ENCODE data around the gene ADAM12.

ADAM12 gene

GRCh38 chr10:126104767-126105166 lies 283.5 kb downstream of the ADAM12 start:
- no peak for DNase-seq (ENCODE audit: low spot score)
- H3K36me3 Mint-ChIP-seq (ENCODE audit: low read depth): no peaks in the 10 kb centered on the region
- H3K27me3 Mint-ChIP-seq (ENCODE audit: low read depth): no peaks in the 10 kb centered on the region
- H3K4me3 Mint-ChIP-seq: no peak overlapping the region
- no peak overlapping the region for H3K27ac Mint-ChIP-seq
- H3K9me3 Mint-ChIP-seq: no peaks in the 10 kb centered on the region
- H3K4me1 Mint-ChIP-seq (ENCODE audit: low read depth): no peaks in the 10 kb centered on the region

GRCh38 chr10:126102636-126103035 lies 285.6 kb downstream of the ADAM12 start:
- no peaks in the 10 kb centered on the region for H3K27me3 Mint-ChIP-seq (ENCODE audit: low read depth)
- H3K27ac Mint-ChIP-seq: no peak overlapping the region
- H3K9me3 Mint-ChIP-seq: no peaks in the 10 kb centered on the region
- DNase-seq (ENCODE audit: low spot score): no peak
- H3K36me3 Mint-ChIP-seq (ENCODE audit: low read depth): no peaks in the 10 kb centered on the region
- no peak overlapping the region for H3K4me3 Mint-ChIP-seq
- no peaks in the 10 kb centered on the region for H3K4me1 Mint-ChIP-seq (ENCODE audit: low read depth)

GRCh38 chr10:126101736-126102135 lies 286.5 kb downstream of the ADAM12 start:
- no peak overlapping the region for H3K4me3 Mint-ChIP-seq
- no peaks in the 10 kb centered on the region for H3K36me3 Mint-ChIP-seq (ENCODE audit: low read depth)
- no peaks in the 10 kb centered on the region for H3K9me3 Mint-ChIP-seq
- no peak for DNase-seq (ENCODE audit: low spot score)
- H3K4me1 Mint-ChIP-seq (ENCODE audit: low read depth): no peaks in the 10 kb centered on the region
- H3K27ac Mint-ChIP-seq: no peak overlapping the region
- no peaks in the 10 kb centered on the region for H3K27me3 Mint-ChIP-seq (ENCODE audit: low read depth)

GRCh38 chr10:126101325-126101724 lies 287.0 kb downstream of the ADAM12 start:
- Mint-ChIP-seq H3K4me3 (no peak overlapping the region), H3K27ac (no peak overlapping the region), H3K36me3 (ENCODE audit: low read depth) (no peaks in the 10 kb centered on the region), H3K9me3 (no peaks in the 10 kb centered on the region), H3K4me1 (ENCODE audit: low read depth) (no peaks in the 10 kb centered on the region), H3K27me3 (ENCODE audit: low read depth) (no peaks in the 10 kb centered on the region)
- no peak for DNase-seq (ENCODE audit: low spot score)

- no peaks in the 10 kb centered on the region for H3K4me1 Mint-ChIP-seq (ENCODE audit: low read depth)
- no peaks in the 10 kb centered on the region for H3K9me3 Mint-ChIP-seq
- no peak for DNase-seq (ENCODE audit: low spot score)
- no peak overlapping the region for H3K4me3 Mint-ChIP-seq
- no peaks in the 10 kb centered on the region for H3K36me3 Mint-ChIP-seq (ENCODE audit: low read depth)
- no peak overlapping the region for H3K27ac Mint-ChIP-seq
- no peaks in the 10 kb centered on the region for H3K27me3 Mint-ChIP-seq (ENCODE audit: low read depth)
These were observed 288.9 kb downstream of the ADAM12 start for GRCh38 chr10:126099366-126099765.

GRCh38 chr10:126098226-126098581 lies 290.1 kb downstream of the ADAM12 start:
- no peaks in the 10 kb centered on the region for H3K4me1 Mint-ChIP-seq (ENCODE audit: low read depth)

GRCh38 chr10:126097558-126098225 lies 290.6 kb downstream of the ADAM12 start:
- Mint-ChIP-seq H3K4me1 (ENCODE audit: low read depth) (no peaks in the 10 kb centered on the region), H3K27ac (no peak overlapping the region), H3K27me3 (ENCODE audit: low read depth) (no peaks in the 10 kb centered on the region), H3K36me3 (ENCODE audit: low read depth) (no peaks in the 10 kb centered on the region), H3K4me3 (no peak overlapping the region), H3K9me3 (no peaks in the 10 kb centered on the region)
- no peak for DNase-seq (ENCODE audit: low spot score)

More at GRCh38 chr10:126098226-126098581, 290.1 kb downstream of the ADAM12 start:
- H3K27me3 Mint-ChIP-seq (ENCODE audit: low read depth): no peaks in the 10 kb centered on the region
- H3K9me3 Mint-ChIP-seq: no peaks in the 10 kb centered on the region
- no peak overlapping the region for H3K27ac Mint-ChIP-seq
- DNase-seq (ENCODE audit: low spot score): no peak
- H3K4me3 Mint-ChIP-seq: no peak overlapping the region
- no peaks in the 10 kb centered on the region for H3K36me3 Mint-ChIP-seq (ENCODE audit: low read depth)

GRCh38 chr10:126094537-126094936 lies 293.7 kb downstream of the ADAM12 start:
- no peak overlapping the region for H3K4me3 Mint-ChIP-seq
- no peaks in the 10 kb centered on the region for H3K36me3 Mint-ChIP-seq (ENCODE audit: low read depth)
- no peaks in the 10 kb centered on the region for H3K9me3 Mint-ChIP-seq
- H3K27ac Mint-ChIP-seq: no peak overlapping the region
- H3K4me1 Mint-ChIP-seq (ENCODE audit: low read depth): no peaks in the 10 kb centered on the region
- no peak for DNase-seq (ENCODE audit: low spot score)
- no peaks in the 10 kb centered on the region for H3K27me3 Mint-ChIP-seq (ENCODE audit: low read depth)

- Mint-ChIP-seq H3K27ac (no peak overlapping the region), H3K4me1 (ENCODE audit: low read depth) (no peaks in the 10 kb centered on the region), H3K4me3 (no peak overlapping the region), H3K36me3 (ENCODE audit: low read depth) (no peaks in the 10 kb centered on the region), H3K9me3 (no peaks in the 10 kb centered on the region), H3K27me3 (ENCODE audit: low read depth) (no peaks in the 10 kb centered on the region)
- no peak for DNase-seq (ENCODE audit: low spot score)
These were observed 295.7 kb downstream of the ADAM12 start for GRCh38 chr10:126092366-126093215.

- Mint-ChIP-seq H3K4me1 (ENCODE audit: low read depth) (no peaks in the 10 kb centered on the region), H3K27ac (no peak overlapping the region)
These were observed 297.2 kb downstream of the ADAM12 start for GRCh38 chr10:126090911-126091728.

GRCh38 chr10:126090443-126090842 lies 297.8 kb downstream of the ADAM12 start:
- H3K9me3 Mint-ChIP-seq: no peaks in the 10 kb centered on the region
- no peak overlapping the region for H3K4me3 Mint-ChIP-seq
- no peaks in the 10 kb centered on the region for H3K36me3 Mint-ChIP-seq (ENCODE audit: low read depth)
- DNase-seq (ENCODE audit: low spot score): no peak
- H3K4me1 Mint-ChIP-seq (ENCODE audit: low read depth): no peaks in the 10 kb centered on the region
- H3K27me3 Mint-ChIP-seq (ENCODE audit: low read depth): no peaks in the 10 kb centered on the region
- no peak overlapping the region for H3K27ac Mint-ChIP-seq

More at GRCh38 chr10:126090911-126091728, 297.2 kb downstream of the ADAM12 start:
- no peak overlapping the region for H3K4me3 Mint-ChIP-seq
- H3K27me3 Mint-ChIP-seq (ENCODE audit: low read depth): no peaks in the 10 kb centered on the region
- H3K36me3 Mint-ChIP-seq (ENCODE audit: low read depth): no peaks in the 10 kb centered on the region
- no peaks in the 10 kb centered on the region for H3K9me3 Mint-ChIP-seq
- no peak for DNase-seq (ENCODE audit: low spot score)

GRCh38 chr10:126087796-126088505 lies 300.3 kb downstream of the ADAM12 start:
- Mint-ChIP-seq H3K9me3 (no peaks in the 10 kb centered on the region), H3K27ac (no peak overlapping the region), H3K27me3 (ENCODE audit: low read depth) (no peaks in the 10 kb centered on the region), H3K4me1 (ENCODE audit: low read depth) (no peaks in the 10 kb centered on the region), H3K36me3 (ENCODE audit: low read depth) (no peaks in the 10 kb centered on the region), H3K4me3 (no peak overlapping the region)
- DNase-seq (ENCODE audit: low spot score): no peak

- H3K9me3 Mint-ChIP-seq: no peaks in the 10 kb centered on the region
- no peak for DNase-seq (ENCODE audit: low spot score)
- no peaks in the 10 kb centered on the region for H3K36me3 Mint-ChIP-seq (ENCODE audit: low read depth)
- H3K4me1 Mint-ChIP-seq (ENCODE audit: low read depth): no peaks in the 10 kb centered on the region
- no peak overlapping the region for H3K4me3 Mint-ChIP-seq
- no peaks in the 10 kb centered on the region for H3K27me3 Mint-ChIP-seq (ENCODE audit: low read depth)
- H3K27ac Mint-ChIP-seq: no peak overlapping the region
These were observed 301.1 kb downstream of the ADAM12 start for GRCh38 chr10:126087153-126087680.
